K562 (cell line): ENCODE results near the gene POMGNT1. TPM values are rescaled to one million over a fixed set of nuclear protein-coding genes. Genes with fewer than 3 reads are reported as not detected.

Experiments
- ATAC-seq: fragments of 200-7000 bp; cut with Tn5 transposase; 3 replicates; pipeline ENCODE4 v1.9.1; 2020; ENCODE audit warnings: moderate library complexity
- BruUV-seq: library from RNA; stranded (reverse); fragments of 400-500 nt; replicated peaks from 2 replicates; lab custom pipeline; 2021; lab: Mats Ljungman, UMichigan
- CTCF ChIA-PET: fragments of 300-600 bp; formaldehyde crosslinking; extraction: SDS; loops from one replicate; lab custom pipeline; 2021; ENCODE audit warnings: low intra/inter-chr PET ratio; lab: Yijun Ruan, JAX
- POLR2A ChIA-PET: fragments of 300-600, 350-650 bp; sonication (Branson Sonifier 250); formaldehyde crosslinking; extraction: SDS; loops from one replicate; lab custom pipeline; 2021; ENCODE audit warnings: antibody characterized with exemption, inconsistent platforms; lab: Yijun Ruan, JAX
- DNase-seq, 4 experiments: peaks; one replicate each; pipeline versions ENCODE4 v3.0.0 to v3.0.0-alpha.2; 2011 to 2018; ENCODE audit warnings: low spot score in 3 of 4, mixed read lengths in 3 of 4; ENCODE audit errors: extremely low read depth in 1 of 4
- FAIRE-seq: peaks from 2 replicates; lab custom pipeline; 2011; peaks lifted over from hg19 to GRCh38; lab: Jason Lieb, UNC
- H2AFZ ChIP-seq: 2 replicates; pipeline ENCODE4 v1.6.0; 2011; ENCODE audit warnings: low read depth, low read length, control low read depth, inconsistent platforms
- H3K27ac ChIP-seq: fragments of 200-600 bp; 3 replicates; pipeline ENCODE4 v1.8.0; 2011; ENCODE audit warnings: low read depth, mild to moderate bottlenecking, control low read depth, inconsistent platforms, low read length, moderate library complexity, mixed read lengths; ENCODE audit errors: extremely low read depth
- H3K27me3 ChIP-seq, 2 experiments: fragments of 300-600 bp in 1 of 2; 2 replicates in 1 of 2; 3 replicates in 1 of 2; pipeline versions ENCODE4 v1.6.0 to v1.8.0; 2011; ENCODE audit warnings: inconsistent platforms in 2 of 2, low read length in 2 of 2, mild to moderate bottlenecking in 1 of 2, mixed read lengths in 1 of 2, moderate library complexity in 1 of 2; ENCODE audit not compliant: control insufficient read depth in 2 of 2, insufficient read depth in 2 of 2
- H3K36me3 ChIP-seq: fragments of 300-600 bp; 3 replicates; pipeline ENCODE4 v1.8.0; 2011; ENCODE audit warnings: mild to moderate bottlenecking, low read length, inconsistent platforms; ENCODE audit not compliant: control insufficient read depth, insufficient read depth
- H3K4me1 ChIP-seq, 2 experiments: fragments of 200-600 bp in 1 of 2; replicated peaks in 1 of 2; 2 replicates in 1 of 2; 3 replicates in 1 of 2; pipeline versions ENCODE4 v1.5.1 to v1.8.0; 2011; ENCODE audit warnings: inconsistent platforms in 2 of 2, low read length in 2 of 2, mild to moderate bottlenecking in 1 of 2, mixed read lengths in 1 of 2, moderate library complexity in 1 of 2; ENCODE audit not compliant: control insufficient read depth in 2 of 2, insufficient read depth in 2 of 2
- H3K4me2 ChIP-seq: 2 replicates; pipeline ENCODE4 v1.6.1; 2011; ENCODE audit warnings: low read length, control low read depth, inconsistent platforms, mixed read lengths; ENCODE audit not compliant: insufficient read depth
- H3K4me3 ChIP-seq: fragments of 200-600 bp; sonication (generic), shearing (Covaris generic); 2 replicates; pipeline ENCODE4 v1.5.1; 2016; ENCODE audit warnings: control low read depth, inconsistent platforms
- H3K79me2 ChIP-seq: fragments of 200-600 bp; 3 replicates; pipeline ENCODE4 v1.8.0; 2011; ENCODE audit warnings: low read length, inconsistent platforms; ENCODE audit not compliant: control insufficient read depth, insufficient read depth
- H3K9ac ChIP-seq, 2 experiments: 2 replicates each; pipeline versions ENCODE4 v1.6.0 to v1.6.1; 2011; ENCODE audit warnings: low read depth in 2 of 2, low read length in 2 of 2, control low read depth in 1 of 2, inconsistent platforms in 1 of 2, mild to moderate bottlenecking in 1 of 2, mixed read lengths in 1 of 2; ENCODE audit not compliant: insufficient read depth in 1 of 2
- H3K9me1 ChIP-seq: one replicate; pipeline ENCODE4 v1.6.0; 2011; ENCODE audit warnings: inconsistent platforms, mild to moderate bottlenecking, low read length, moderate library complexity; ENCODE audit not compliant: control insufficient read depth, insufficient read depth
- H3K9me3 ChIP-seq: replicated peaks from 2 replicates; pipeline ENCODE4 v1.5.1; 2011; ENCODE audit warnings: low read depth, low read length, inconsistent platforms; ENCODE audit not compliant: control insufficient read depth, insufficient read depth
- H4K20me1 ChIP-seq: replicated peaks from 2 replicates; pipeline ENCODE4 v1.6.1; 2011; ENCODE audit warnings: low read length, inconsistent platforms, mixed read lengths; ENCODE audit not compliant: control insufficient read depth, insufficient read depth
- ATF1 ChIP-seq, 2 experiments: fragments of 450-650 bp in 1 of 2; IDR thresholded peaks; 2 replicates each; pipeline ENCODE4 v1.6.1; 2016; ENCODE audit warnings: missing compliant biosample characterization in 1 of 2, missing genetic modification characterization in 1 of 2
- CREM ChIP-seq: IDR thresholded peaks from 2 replicates; pipeline ENCODE4 v1.6.1; 2014; ENCODE audit warnings: antibody characterized with exemption, low read depth
- GABPA ChIP-seq: fragments of 200-800 bp; sonication (Bioruptor generic); conservative IDR thresholded peaks from 2 replicates; pipeline ENCODE4 v1.6.1; 2016; ENCODE audit warnings: low read depth, missing genetic modification characterization, missing compliant biosample characterization
- HOXB6 ChIP-seq: fragments of 250-450 bp; sonication (Bioruptor Pico); IDR thresholded peaks from 2 replicates; pipeline ENCODE4 v1.5.1; 2022; ENCODE audit warnings: mild to moderate bottlenecking, borderline replicate concordance
- WGBS: fragments of 100-300 bp; shearing (Covaris generic); methylation state at CpG from one replicate; pipeline ENCODE4 v1.1.6; 2016; ENCODE audit warnings: low coverage, mixed read lengths; ENCODE audit not compliant: insufficient coverage; ENCODE audit errors: missing lambda C conversion rate; 5-methylcytosine and 5-hydroxymethylcytosine counted together
- in situ Hi-C: fragments of 300-500 bp; cut with MboI; formaldehyde crosslinking; loops from 4 replicates; pipeline ENCODE4 v1.15.0; 2018; ENCODE audit warnings: inconsistent platforms, mixed read lengths
- intact Hi-C: fragments of 100-400 bp; cut with micrococcal nuclease; formaldehyde crosslinking; loops from 2 replicates; pipeline ENCODE4 v1.14.2; 2022
- polyA plus RNA-seq, 8 experiments: library from polyadenylated mRNA; depleted of rRNA in 4 of 8; stranded (reverse) in 5 of 8; unstranded in 3 of 8; fragments of >200 nt; fragmentation: Nextera tagmentation in 2 of 8; fragmentation: Illumina TruSeq in 1 of 8; extraction: Ambion mirVana in 2 of 8; extraction: Trizol in 1 of 8; gene quantifications; 2 replicates each; pipeline versions ENCODE4 v1.2.1 to v1.2.3, GENCODE V29; 2011 to 2014; ENCODE audit warnings: inconsistent platforms in 1 of 8, missing spikeins in 1 of 8
- total RNA-seq, 7 experiments: library from RNA; depleted of rRNA in 6 of 7; stranded (reverse); fragments of >200 nt in 6 of 7; fragmentation: Illumina TruSeq in 2 of 7; extraction: Trizol in 2 of 7; gene quantifications; 2 replicates each; pipeline versions ENCODE4 v1.2.1 to v1.2.3, GENCODE V29; 2011 to 2021; ENCODE audit warnings: low replicate concordance in 1 of 7
- TF ChIP-seq, protein P1 (sequence below), 2 experiments: fragments of 450-650 bp in 1 of 2; sonication (generic) in 1 of 2; formaldehyde crosslinking in 1 of 2; IDR thresholded peaks; 2 replicates each; pipeline versions ENCODE4 v1.7.1 to v1.9.0; 2016 to 2022; ENCODE audit warnings: inconsistent platforms in 1 of 2, mild to moderate bottlenecking in 1 of 2, missing genetic modification reagents in 1 of 2

The POMGNT1 gene
- total and polyA plus RNA-seq, 9 of the 15 experiments (the other 6 are each of a cell fraction or from before 2014, with no cell fraction given), result 14.1 to 58.9 (median 37.8) TPM

DNA sequence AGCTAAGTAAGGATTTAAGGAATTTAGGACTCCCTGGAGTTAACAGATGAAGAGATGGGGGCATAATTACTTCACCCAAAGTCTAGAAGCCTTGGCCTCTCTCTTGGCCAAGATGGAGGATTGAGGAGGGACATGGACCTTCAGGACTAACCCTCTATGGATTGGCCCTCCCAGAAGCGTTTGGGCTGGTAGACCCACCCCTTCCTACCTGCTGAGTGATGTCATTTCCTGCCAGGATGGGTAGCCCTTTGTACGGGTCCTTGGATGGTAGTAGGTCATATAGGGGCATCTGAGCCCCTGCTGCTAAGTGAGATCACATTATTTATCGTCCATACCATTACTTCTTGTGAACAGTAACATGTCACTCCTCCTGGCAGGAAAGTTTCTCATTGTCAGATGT lies 22.6 kb upstream of the POMGNT1 start:
- no peak for FAIRE-seq
- POLR2A ChIA-PET, result interaction anchor here (1.0 to 1.5 kb wide), 4 partner anchors 12 to 1500 kb away, joined by 3 to 5 read pairs (median 4); no protein-coding TSS in a partner anchor

More for the DNA sequence above, 22.6 kb upstream of the POMGNT1 start:
- H4K20me1 ChIP-seq, result no peaks in the 10 kb centered on the region
- no peaks in the 10 kb centered on the region for H3K9me3 ChIP-seq
- no peaks in the 10 kb centered on the region for H3K9me1 ChIP-seq
- no peak for TF ChIP-seq ATF1 (CRISPR knock-in tag; IDR thresholded peaks at IDR 0.05)
- 0 out of 2 replicates have a peak, but pooled peaks have one; percentile 14 for TF ChIP-seq ATF1 (tag; IDR thresholded peaks at IDR 0.05)
- TF ChIP-seq GABPA (tag), result peak; percentile 49
- TF ChIP-seq CREM, result 0 out of 2 replicates have a peak, but pooled peaks have one; percentile 31
- no peak for TF ChIP-seq HOXB6 (CRISPR knock-in tag)
- TF ChIP-seq, protein P1, sequence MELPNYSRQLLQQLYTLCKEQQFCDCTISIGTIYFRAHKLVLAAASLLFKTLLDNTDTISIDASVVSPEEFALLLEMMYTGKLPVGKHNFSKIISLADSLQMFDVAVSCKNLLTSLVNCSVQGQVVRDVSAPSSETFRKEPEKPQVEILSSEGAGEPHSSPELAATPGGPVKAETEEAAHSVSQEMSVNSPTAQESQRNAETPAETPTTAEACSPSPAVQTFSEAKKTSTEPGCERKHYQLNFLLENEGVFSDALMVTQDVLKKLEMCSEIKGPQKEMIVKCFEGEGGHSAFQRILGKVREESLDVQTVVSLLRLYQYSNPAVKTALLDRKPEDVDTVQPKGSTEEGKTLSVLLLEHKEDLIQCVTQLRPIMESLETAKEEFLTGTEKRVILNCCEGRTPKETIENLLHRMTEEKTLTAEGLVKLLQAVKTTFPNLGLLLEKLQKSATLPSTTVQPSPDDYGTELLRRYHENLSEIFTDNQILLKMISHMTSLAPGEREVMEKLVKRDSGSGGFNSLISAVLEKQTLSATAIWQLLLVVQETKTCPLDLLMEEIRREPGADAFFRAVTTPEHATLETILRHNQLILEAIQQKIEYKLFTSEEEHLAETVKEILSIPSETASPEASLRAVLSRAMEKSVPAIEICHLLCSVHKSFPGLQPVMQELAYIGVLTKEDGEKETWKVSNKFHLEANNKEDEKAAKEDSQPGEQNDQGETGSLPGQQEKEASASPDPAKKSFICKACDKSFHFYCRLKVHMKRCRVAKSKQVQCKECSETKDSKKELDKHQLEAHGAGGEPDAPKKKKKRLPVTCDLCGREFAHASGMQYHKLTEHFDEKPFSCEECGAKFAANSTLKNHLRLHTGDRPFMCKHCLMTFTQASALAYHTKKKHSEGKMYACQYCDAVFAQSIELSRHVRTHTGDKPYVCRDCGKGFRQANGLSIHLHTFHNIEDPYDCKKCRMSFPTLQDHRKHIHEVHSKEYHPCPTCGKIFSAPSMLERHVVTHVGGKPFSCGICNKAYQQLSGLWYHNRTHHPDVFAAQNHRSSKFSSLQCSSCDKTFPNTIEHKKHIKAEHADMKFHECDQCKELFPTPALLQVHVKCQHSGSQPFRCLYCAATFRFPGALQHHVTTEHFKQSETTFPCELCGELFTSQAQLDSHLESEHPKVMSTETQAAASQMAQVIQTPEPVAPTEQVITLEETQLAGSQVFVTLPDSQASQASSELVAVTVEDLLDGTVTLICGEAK (IDR thresholded peaks at IDR 0.05), result peak; percentile 45; the same call in 1 of the 2 replicates
- TF ChIP-seq, protein P1 (CRISPR knock-in tag; IDR thresholded peaks at IDR 0.05), result no peak
- no peak overlapping the region; the same call in 1 of the 2 replicates for H3K4me2 ChIP-seq
- H3K4me3 ChIP-seq, result no peak overlapping the region
- peaks cover 0 to 5% of the 10 kb centered on the region in 2 experiments; a peak in 2 of 5 replicates for H3K4me1 ChIP-seq
- ATAC-seq (peak; percentile 47), DNase-seq (peak in 2 of 4 experiments; percentile 33 to 48)
- H3K9ac ChIP-seq, result no peak overlapping the region
- 17% methylated on average over 3 of the region's 3 CpGs for WGBS
- intact Hi-C loops, result no loop called here
- no peaks in the 10 kb centered on the region for H3K36me3 ChIP-seq
- H3K79me2 ChIP-seq, result no peaks in the 10 kb centered on the region
- H3K27me3 ChIP-seq, result no peaks in the 10 kb centered on the region
- in situ Hi-C loops, result no loop called here
- H3K27ac ChIP-seq, result no peak overlapping the region
- H2AFZ ChIP-seq, result peak overlapping the region; percentile 47; the same call in 1 of the 2 replicates
- CTCF ChIA-PET, result interaction anchor here (3.6 kb wide), 1 partner anchor 41 kb away, joined by 44 read pairs; no protein-coding TSS in a partner anchor
- no TSS peak for BruUV-seq
